ENCODE data around the gene SYCE3. TPM values are rescaled to one million over a fixed set of nuclear protein-coding genes. Genes with fewer than 3 reads are reported as not detected.
A peak's percentile ranks its signal among the peaks of the same experiment; 100 is the strongest.

SYCE3 gene
- total and polyA plus RNA-seq, 9 of the 15 experiments (the other 6 are each of a cell fraction or from before 2014, with no cell fraction given), result 0.56 TPM; not detected in 8

DNA sequence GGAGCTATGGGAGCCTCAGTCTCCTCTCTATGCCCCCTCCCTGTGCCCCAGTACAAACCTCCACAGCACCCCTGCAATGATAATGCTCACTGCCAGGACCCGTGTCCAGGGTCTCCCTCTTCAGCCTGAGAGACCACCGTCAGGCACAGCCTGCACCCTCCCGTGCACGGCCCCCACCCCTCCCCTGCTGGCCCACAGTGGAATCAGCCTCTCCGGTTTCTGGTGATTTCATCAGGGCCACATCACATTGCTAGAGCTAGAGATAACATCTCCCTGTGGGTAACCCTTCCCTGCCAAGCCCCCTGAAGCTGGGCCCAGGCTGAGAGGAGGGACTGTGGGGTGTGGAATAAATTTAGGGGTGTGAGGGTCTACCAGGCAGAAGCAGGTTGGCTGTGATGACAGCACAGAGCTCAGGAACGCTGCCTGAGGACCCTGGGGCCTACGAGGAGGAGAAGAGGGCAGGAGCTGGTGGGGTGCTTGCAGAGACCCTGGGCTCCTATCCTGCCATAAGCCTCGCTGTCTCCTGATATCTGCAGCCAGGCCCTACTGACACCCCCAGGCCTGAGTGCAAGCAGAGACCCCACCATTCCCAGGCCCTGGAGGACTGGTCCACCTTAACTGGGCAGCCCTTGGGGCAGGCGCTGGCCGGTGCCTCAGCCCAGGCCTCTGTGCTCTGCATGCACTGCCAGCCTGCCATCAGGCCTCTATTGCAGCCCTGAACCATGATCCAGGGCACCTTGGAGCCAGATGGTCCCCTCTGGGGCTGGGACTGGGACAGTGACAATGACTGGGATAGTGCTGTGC is 17.0 kb downstream of the SYCE3 start, which contains the start of gene KLHDC7B (continued):
- TF ChIP-seq TOE1 (IDR thresholded peaks at IDR 0.05; ENCODE audit: borderline replicate concordance) (no peak), TOE1 (CRISPR knock-in tag; IDR thresholded peaks at IDR 0.05; ENCODE audit: borderline replicate concordance, low read depth) (no peak), XRCC5 (IDR thresholded peaks at IDR 0.05; ENCODE audit: low read depth, low read length) (no peak), NFIC (IDR thresholded peaks at IDR 0.05) (no peak), GTF2F1 (IDR thresholded peaks at IDR 0.05; ENCODE audit: low read depth, low read length) (no peak), ZSCAN29 (IDR thresholded peaks at IDR 0.05) (no peak), ATF3 (IDR thresholded peaks at IDR 0.05) (peak; percentile 66; the same call in 1 of the 2 replicates), ATF3 (CRISPR knock-in tag; conservative IDR thresholded peaks at IDR 0.05) (no peak), SLC30A9 (CRISPR knock-in tag; IDR thresholded peaks at IDR 0.05) (no peak), DMBX1 (CRISPR knock-in tag; IDR thresholded peaks at IDR 0.05; ENCODE audit: borderline replicate concordance) (no peak), TEAD4 (IDR thresholded peaks at IDR 0.05; ENCODE audit: low read length) (no peak), TEAD4 (CRISPR knock-in tag; IDR thresholded peaks at IDR 0.05; ENCODE audit: borderline replicate concordance) (no peak), L3MBTL2 (IDR thresholded peaks at IDR 0.05) (peak; percentile 12; the same call in 1 of the 2 replicates), BRD4 (IDR thresholded peaks at IDR 0.05) (no peak), CEBPG (CRISPR knock-in tag; IDR thresholded peaks at IDR 0.05) (peak; percentile 93), CEBPG (tag; conservative IDR thresholded peaks at IDR 0.05 in 1 of 2, IDR thresholded peaks at IDR 0.05 in 1 of 2) (peak; percentile 65 to 86), ZNF785 (CRISPR knock-in tag; IDR thresholded peaks at IDR 0.05) (no peak), MXD1 (CRISPR knock-in tag; IDR thresholded peaks at IDR 0.05; ENCODE audit: borderline replicate concordance, poor library complexity, severe bottlenecking) (no peak), JUND (IDR thresholded peaks at IDR 0.05; ENCODE audit: borderline replicate concordance, low read depth, low read length) (peak; percentile 53; the same call in 1 of the 2 replicates), JUND (tag; IDR thresholded peaks at IDR 0.05; ENCODE audit: borderline replicate concordance, low read depth, low read length) (peak; percentile 12; the same call in 1 of the 3 replicates), HSF4 (CRISPR knock-in tag; IDR thresholded peaks at IDR 0.05; ENCODE audit: borderline replicate concordance) (no peak)
- TF ChIP-seq, protein P1, sequence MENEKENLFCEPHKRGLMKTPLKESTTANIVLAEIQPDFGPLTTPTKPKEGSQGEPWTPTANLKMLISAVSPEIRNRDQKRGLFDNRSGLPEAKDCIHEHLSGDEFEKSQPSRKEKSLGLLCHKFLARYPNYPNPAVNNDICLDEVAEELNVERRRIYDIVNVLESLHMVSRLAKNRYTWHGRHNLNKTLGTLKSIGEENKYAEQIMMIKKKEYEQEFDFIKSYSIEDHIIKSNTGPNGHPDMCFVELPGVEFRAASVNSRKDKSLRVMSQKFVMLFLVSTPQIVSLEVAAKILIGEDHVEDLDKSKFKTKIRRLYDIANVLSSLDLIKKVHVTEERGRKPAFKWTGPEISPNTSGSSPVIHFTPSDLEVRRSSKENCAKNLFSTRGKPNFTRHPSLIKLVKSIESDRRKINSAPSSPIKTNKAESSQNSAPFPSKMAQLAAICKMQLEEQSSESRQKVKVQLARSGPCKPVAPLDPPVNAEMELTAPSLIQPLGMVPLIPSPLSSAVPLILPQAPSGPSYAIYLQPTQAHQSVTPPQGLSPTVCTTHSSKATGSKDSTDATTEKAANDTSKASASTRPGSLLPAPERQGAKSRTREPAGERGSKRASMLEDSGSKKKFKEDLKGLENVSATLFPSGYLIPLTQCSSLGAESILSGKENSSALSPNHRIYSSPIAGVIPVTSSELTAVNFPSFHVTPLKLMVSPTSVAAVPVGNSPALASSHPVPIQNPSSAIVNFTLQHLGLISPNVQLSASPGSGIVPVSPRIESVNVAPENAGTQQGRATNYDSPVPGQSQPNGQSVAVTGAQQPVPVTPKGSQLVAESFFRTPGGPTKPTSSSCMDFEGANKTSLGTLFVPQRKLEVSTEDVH (IDR thresholded peaks at IDR 0.05; ENCODE audit: low read depth, partially characterized antibody), result no peak
- TF ChIP-seq, protein P2, sequence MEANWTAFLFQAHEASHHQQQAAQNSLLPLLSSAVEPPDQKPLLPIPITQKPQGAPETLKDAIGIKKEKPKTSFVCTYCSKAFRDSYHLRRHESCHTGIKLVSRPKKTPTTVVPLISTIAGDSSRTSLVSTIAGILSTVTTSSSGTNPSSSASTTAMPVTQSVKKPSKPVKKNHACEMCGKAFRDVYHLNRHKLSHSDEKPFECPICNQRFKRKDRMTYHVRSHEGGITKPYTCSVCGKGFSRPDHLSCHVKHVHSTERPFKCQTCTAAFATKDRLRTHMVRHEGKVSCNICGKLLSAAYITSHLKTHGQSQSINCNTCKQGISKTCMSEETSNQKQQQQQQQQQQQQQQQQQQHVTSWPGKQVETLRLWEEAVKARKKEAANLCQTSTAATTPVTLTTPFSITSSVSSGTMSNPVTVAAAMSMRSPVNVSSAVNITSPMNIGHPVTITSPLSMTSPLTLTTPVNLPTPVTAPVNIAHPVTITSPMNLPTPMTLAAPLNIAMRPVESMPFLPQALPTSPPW (CRISPR knock-in tag; IDR thresholded peaks at IDR 0.05), result peak; percentile 84

Measured in K562 (cell line).